ENCODE measurements around the gene BAK1. TPM values are rescaled to one million over a fixed set of nuclear protein-coding genes. Genes with fewer than 3 reads are reported as not detected.

The BAK1 gene
- total RNA-seq, 4 donors from 2014 or later = 14.3 to 26.2 (median 20.0) TPM

DNA sequence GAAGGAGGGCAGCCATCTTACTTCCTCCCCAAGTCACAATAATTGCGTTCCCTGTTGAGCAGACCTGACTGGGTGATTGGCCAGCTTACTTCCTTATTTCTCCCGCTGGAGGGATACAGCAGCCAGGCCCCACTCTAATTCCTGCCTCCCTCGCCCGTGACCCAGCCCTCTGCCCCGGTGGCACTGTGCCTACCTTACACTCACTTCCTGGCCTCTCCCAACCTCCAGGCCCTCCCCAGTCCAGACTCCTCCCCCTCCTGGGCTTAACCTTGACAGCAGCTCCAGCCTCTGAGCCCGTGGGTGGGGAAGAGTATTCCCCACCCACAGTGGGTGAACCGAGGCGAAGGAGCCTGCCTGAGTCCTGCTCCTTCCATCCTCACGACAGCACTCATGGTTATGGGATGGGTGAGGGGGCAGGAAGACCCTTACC lies 3.0 kb downstream of the BAK1 start:
- Histone ChIP-seq H3K36me3 (peaks cover 12 to 49% (median 23%) of the 10 kb centered on the region in 3 donors), H3K4me1 (peaks cover 32 to 54% (median 33%) of the 10 kb centered on the region in 3 donors), H3K27ac (peak overlapping the region; percentile 94 to 97 (median 94)), H3K4me3 (peak overlapping the region in 2 of 4 donors; percentile 18 to 85), H3K9me3 (no peaks in the 10 kb centered on the region), H3K27me3 (no peaks in the 10 kb centered on the region)
- TF ChIP-seq POLR2A (IDR thresholded peaks at IDR 0.05) = peak in 2 of 4 donors; percentile 41 to 80
- TF ChIP-seq, protein P1, sequence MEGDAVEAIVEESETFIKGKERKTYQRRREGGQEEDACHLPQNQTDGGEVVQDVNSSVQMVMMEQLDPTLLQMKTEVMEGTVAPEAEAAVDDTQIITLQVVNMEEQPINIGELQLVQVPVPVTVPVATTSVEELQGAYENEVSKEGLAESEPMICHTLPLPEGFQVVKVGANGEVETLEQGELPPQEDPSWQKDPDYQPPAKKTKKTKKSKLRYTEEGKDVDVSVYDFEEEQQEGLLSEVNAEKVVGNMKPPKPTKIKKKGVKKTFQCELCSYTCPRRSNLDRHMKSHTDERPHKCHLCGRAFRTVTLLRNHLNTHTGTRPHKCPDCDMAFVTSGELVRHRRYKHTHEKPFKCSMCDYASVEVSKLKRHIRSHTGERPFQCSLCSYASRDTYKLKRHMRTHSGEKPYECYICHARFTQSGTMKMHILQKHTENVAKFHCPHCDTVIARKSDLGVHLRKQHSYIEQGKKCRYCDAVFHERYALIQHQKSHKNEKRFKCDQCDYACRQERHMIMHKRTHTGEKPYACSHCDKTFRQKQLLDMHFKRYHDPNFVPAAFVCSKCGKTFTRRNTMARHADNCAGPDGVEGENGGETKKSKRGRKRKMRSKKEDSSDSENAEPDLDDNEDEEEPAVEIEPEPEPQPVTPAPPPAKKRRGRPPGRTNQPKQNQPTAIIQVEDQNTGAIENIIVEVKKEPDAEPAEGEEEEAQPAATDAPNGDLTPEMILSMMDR (IDR thresholded peaks at IDR 0.05) = peak in 1 of 6 experiments; percentile 8
- no peak for DNase-seq
- 18% methylated on average over 4 to 6 of the region's 9 CpGs for WGBS, 2 donors
- intact Hi-C loops (cut with DNase I) = loop anchor here (10.0 kb wide), 1 partner anchor 162 kb away; the partner anchor contains the start of genes CUTA and PHF1

DNA sequence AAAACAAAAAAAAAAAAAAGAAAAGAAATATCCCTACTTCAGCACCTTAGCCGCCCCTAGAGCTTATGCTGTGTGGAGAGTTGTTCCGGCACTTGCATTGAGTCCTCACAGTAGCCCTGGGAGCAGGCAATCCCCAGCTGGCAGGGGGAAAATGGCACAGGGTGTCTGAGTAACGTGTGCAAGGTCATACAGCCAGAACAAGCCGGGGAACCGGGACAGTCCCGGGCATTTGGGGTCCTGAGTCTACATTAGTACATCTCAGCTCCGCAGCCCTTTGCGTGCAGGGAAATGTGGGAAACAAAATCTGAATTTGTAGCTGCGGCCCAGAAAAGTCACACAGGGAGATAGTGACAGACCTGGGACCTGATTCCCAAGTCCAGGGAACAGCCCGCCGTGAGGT lies 3.4 kb downstream of the BAK1 start:
- intact Hi-C loops (cut with DNase I) = loop anchor here (10.0 kb wide), 1 partner anchor 162 kb away; the partner anchor contains the start of genes CUTA and PHF1
- peak overlapping the region; percentile 94 to 97 (median 94) for H3K27ac ChIP-seq
- DNase-seq = no peak
- H3K9me3 ChIP-seq = no peaks in the 10 kb centered on the region
- 69 to 74% methylated on average over 3 to 8 of the region's 11 CpGs for WGBS, 2 donors
- TF ChIP-seq POLR2A (IDR thresholded peaks at IDR 0.05) = no peak
- TF ChIP-seq, protein P1 (IDR thresholded peaks at IDR 0.05) = no peak
- peak overlapping the region in 2 of 4 donors; percentile 18 to 85 for H3K4me3 ChIP-seq
- peaks cover 12 to 53% (median 23%) of the 10 kb centered on the region in 3 donors for H3K36me3 ChIP-seq
- H3K27me3 ChIP-seq = no peaks in the 10 kb centered on the region
- peaks cover 34 to 59% (median 37%) of the 10 kb centered on the region in 3 donors for H3K4me1 ChIP-seq

DNA sequence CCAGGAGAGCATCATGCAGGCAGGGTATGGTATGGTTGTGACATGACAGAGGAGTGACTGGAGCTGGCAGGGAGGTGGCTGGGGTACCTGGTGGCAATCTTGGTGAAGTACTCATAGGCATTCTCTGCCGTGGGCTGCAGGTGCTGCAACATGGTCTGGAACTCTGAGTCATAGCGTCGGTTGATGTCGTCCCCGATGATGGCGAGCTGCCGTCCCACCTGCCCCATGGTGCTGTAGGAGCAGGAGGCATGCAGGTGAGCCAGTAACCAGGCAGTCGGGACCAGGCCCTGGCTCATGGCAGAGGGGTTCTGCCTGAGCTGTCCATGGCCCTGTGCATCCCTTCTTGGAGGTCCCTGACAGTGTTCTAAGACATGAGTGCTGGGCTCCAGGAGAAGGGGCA lies 4.9 kb downstream of the BAK1 start:
- H3K27ac ChIP-seq = no peak overlapping the region
- intact Hi-C loops (cut with DNase I) = loop anchor here (10.0 kb wide), 1 partner anchor 160 kb away; the partner anchor contains the start of genes CUTA and PHF1
- WGBS, 2 donors = 84 to 89% methylated on average over 5 to 7 of the region's 8 CpGs
- H3K9me3 ChIP-seq = no peaks in the 10 kb centered on the region
- no peaks in the 10 kb centered on the region for H3K27me3 ChIP-seq
- peaks cover 32 to 62% (median 37%) of the 10 kb centered on the region in 3 donors for H3K4me1 ChIP-seq
- no peak for DNase-seq
- TF ChIP-seq, protein P1 (IDR thresholded peaks at IDR 0.05) = no peak
- TF ChIP-seq POLR2A (IDR thresholded peaks at IDR 0.05) = no peak
- H3K36me3 ChIP-seq = peaks cover 12 to 53% (median 23%) of the 10 kb centered on the region in 3 donors
- no peak overlapping the region for H3K4me3 ChIP-seq

GRCh38 chr6:33571637-33572316 lies 8.3 kb downstream of the BAK1 start:
- WGBS, 2 donors = 31 to 46% methylated on average over 2 to 9 of the region's 11 CpGs
- Histone ChIP-seq H3K9me3 (no peaks in the 10 kb centered on the region), H3K36me3 (peaks cover 12 to 44% (median 23%) of the 10 kb centered on the region in 3 donors), H3K4me1 (peaks cover 7 to 29% (median 15%) of the 10 kb centered on the region in 3 donors), H3K27me3 (no peaks in the 10 kb centered on the region), H3K27ac (peak overlapping the region; percentile 87 to 95 (median 94)), H3K4me3 (peak overlapping the region; percentile 42 to 82 (median 72))
- TF ChIP-seq, protein P1 (IDR thresholded peaks at IDR 0.05) = no peak
- no peak for TF ChIP-seq POLR2A (IDR thresholded peaks at IDR 0.05)
- DNase-seq = no peak
- intact Hi-C loops (cut with DNase I) = loop anchor here (10.0 kb wide), 1 partner anchor 157 kb away; the partner anchor contains the start of genes CUTA and PHF1

All from esophagus squamous epithelium (tissue), 5 donors.